ENCODE measurements around the gene CCDC186. TPM values are rescaled to one million over a fixed set of nuclear protein-coding genes. Genes with fewer than 3 reads are reported as not detected.

The CCDC186 gene
- total RNA-seq, 1 donor from 2014 or later, result 13.9 TPM

DNA sequence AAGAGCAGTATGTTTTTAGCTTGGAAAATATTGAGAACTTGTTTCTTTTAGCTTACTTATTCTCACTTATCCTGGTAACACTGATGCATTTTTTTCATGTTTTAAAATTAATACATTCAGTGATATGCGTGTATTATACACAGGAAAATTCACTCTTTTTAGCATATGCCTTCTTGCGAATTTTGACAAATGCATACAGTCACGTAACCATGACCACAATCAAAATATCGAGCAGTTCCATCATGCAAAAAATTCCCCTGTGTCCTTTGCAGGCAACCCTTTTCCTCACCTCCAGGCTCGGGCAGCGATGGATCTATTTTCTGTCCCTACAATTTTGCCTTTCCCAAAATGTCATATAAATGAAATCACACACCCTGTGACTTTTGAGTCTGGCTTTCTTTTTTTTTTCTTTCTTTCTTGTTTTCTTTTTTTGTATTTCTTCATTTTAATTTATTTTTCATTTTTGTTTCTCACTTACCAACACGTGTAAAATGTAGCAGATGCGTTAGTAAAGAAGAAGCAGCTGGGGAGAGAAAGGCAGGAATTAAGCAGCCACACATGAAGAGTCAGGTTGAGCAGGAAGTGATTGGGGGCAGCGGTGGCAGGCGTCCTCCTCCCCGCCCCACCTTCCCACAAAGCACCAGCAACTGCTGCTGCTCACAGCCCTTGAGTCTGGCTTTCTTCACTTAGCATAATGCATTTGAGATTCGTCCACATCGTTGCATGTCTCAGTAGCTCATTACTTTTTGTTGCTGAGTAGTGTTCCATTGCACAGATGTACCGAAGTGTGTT is 100.4 kb downstream of the CCDC186 start:
- peak; percentile 10 for DNase-seq (ENCODE audit: low spot score)
- Mint-ChIP-seq H3K9me3 (no peaks in the 10 kb centered on the region), H3K27ac (no peak overlapping the region), H3K27me3 (ENCODE audit: low read depth) (peaks cover 48% of the 10 kb centered on the region), H3K4me3 (ENCODE audit: low read depth) (no peak overlapping the region), H3K4me1 (ENCODE audit: low read depth) (peaks cover 11% of the 10 kb centered on the region), H3K36me3 (ENCODE audit: low read depth) (no peaks in the 10 kb centered on the region)
- intact Hi-C loops (cut with micrococcal nuclease), result no loop called here

GRCh38 chr10:114071178-114071577 is 102.8 kb downstream of the CCDC186 start:
- Mint-ChIP-seq H3K27me3 (ENCODE audit: low read depth) (peaks cover 35% of the 10 kb centered on the region), H3K36me3 (ENCODE audit: low read depth) (no peaks in the 10 kb centered on the region), H3K4me3 (ENCODE audit: low read depth) (no peak overlapping the region), H3K27ac (no peak overlapping the region), H3K9me3 (no peaks in the 10 kb centered on the region), H3K4me1 (ENCODE audit: low read depth) (peaks cover 21% of the 10 kb centered on the region)
- intact Hi-C loops (cut with micrococcal nuclease), result no loop called here
- no peak for DNase-seq (ENCODE audit: low spot score)

Other genes starting within 250 kb of the CCDC186 start
- not detected in 2 replicates for gene ADRB1, start 130.3 kb downstream of the CCDC186 start, total RNA-seq
- 0.11 and 0.30 TPM in 2 replicates for gene TDRD1, start 5.2 kb upstream of the CCDC186 start, total RNA-seq
- not detected in 2 replicates for gene VWA2, start 65.1 kb upstream of the CCDC186 start, total RNA-seq
- gene AFAP1L2, start 230.3 kb upstream of the CCDC186 start, total RNA-seq, result 3.5 and 4.7 TPM in 2 replicates